NCI-H1105 treated with DMSO at 0.1 percent for 48 hours (cell line): ENCODE data around the gene DTNB.

ENCODE experiments used
- DNase-seq: peaks from one replicate; lab custom pipeline; 2025; lab: John Stamatoyannopoulos, UW

The DTNB gene

GRCh38 chr2:25454824-25455611 lies 218.4 kb downstream of the DTNB start:
- no peak for DNase-seq

DNA sequence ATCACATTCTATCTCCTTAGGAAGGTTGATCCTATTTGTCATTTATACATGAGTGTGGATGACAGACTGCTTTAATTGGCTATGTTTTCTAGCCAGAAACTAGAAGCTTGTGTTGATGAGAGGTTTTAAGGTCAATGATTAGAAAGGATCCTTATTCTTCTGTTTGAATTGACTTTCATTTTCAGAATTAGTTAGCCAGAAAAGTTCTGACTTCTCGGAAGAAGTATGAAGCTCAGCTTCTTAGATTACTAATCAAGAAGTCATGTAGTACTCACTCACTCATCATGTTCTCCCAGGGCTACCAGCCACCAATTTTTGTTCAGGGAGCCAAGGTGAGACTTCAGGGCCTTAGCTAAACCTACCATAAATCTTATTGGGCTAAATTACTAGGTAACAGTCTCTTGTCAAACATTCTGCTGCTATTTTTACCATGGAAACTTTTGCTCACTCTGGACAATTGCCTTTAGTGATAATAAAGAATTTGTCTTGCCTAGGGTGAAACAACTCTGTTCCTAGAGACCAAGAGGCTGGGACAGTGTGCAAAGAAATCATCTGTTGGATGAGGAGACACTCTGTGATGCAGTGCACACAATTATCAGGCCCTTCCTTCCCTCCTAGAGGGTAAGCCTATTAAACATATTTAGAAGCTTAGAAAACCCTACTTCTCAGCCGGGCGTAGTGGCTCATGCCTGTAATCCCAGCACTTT lies 220.0 kb downstream of the DTNB start:
- no peak for DNase-seq

DNA sequence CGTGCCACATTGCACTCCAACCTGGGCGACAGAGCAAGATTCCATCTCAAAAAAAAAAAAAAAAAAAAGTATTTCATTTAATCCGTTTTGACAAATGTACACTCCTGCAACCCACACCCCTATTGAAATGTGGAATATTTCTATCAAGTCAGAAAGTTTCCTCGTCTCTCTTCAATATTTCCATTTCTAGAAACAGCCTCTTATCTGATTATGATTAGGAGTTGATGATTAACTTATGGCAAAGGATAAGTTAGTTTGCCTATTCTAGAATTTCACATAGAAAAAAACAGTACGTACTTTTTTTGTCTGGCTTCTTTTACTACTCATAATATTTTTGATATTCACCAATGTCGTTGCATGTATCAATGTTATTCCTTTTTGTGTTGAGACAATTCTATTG lies 224.6 kb downstream of the DTNB start:
- no peak for DNase-seq

DNA sequence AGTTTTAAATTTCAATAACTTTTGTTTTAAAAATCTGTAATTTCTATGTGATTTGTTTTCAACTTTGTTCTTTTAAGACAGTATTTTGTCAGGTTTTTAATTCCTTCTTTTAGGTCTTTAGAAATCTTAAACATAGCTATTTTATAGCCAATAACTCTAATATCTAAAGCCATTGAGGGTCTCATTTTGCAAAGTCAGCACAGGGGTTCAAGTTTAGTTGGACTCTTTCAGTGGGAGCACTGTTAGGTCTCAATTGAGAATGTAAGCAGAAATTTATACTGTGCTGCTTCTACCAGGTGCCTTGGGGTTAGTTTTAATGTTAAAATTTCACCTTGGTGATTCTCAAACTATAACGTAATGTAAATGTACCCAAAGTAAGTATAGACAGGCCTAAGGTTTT lies 226.4 kb downstream of the DTNB start:
- no peak for DNase-seq

DNA sequence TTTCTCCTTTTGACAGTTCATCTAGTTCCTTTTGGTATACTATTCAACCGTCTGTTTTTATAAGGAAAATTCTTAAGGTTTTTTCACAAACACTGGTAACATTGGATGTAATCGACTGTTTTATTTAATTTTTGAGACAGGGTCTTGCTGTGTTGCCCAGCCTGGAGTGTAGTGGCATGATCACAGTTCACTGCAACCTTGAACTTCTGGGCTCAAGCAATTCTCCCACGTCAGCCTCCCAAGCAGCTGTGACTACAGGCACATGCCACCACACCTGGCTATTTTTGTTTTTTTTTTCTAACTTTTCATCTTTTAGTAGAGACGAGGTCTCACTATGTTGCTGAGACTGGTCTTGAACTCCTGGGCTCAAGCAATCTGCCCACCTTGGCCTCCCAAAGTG lies 227.3 kb downstream of the DTNB start:
- DNase-seq: no peak

GRCh38 chr2:25445464-25445863 lies 227.9 kb downstream of the DTNB start:
- no peak for DNase-seq

GRCh38 chr2:25444608-25445270 lies 228.6 kb downstream of the DTNB start:
- no peak for DNase-seq

- DNase-seq: no peak
Observed at GRCh38 chr2:25443766-25444165, 229.6 kb downstream of the DTNB start.

- DNase-seq: no peak
Observed at GRCh38 chr2:25441353-25441752, 232.0 kb downstream of the DTNB start.

GRCh38 chr2:25438793-25439192 lies 234.6 kb downstream of the DTNB start:
- no peak for DNase-seq

- no peak for DNase-seq
Observed at GRCh38 chr2:25437881-25438662, 235.3 kb downstream of the DTNB start.

GRCh38 chr2:25435421-25435820 lies 238.0 kb downstream of the DTNB start:
- no peak for DNase-seq

GRCh38 chr2:25431604-25432003 lies 241.8 kb downstream of the DTNB start:
- no peak for DNase-seq

DNA sequence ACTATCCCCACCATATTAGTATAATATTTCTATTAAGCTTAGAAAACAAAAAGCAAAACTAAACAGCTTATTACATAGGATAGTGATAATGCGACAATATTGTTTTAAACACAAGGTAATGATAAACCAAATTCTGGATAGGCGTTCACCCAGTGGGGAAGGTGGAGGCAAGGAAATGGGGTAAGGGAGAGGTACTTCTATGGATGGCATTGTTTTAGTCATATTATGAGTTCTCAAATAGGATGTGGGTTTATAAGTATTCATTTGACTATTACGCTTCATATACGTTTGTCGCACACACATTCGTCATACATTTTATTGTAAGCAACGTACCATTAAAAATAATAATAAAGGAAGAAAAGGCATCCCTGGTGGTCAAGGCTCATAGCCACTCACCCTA lies 242.8 kb downstream of the DTNB start:
- DNase-seq: no peak

DNA sequence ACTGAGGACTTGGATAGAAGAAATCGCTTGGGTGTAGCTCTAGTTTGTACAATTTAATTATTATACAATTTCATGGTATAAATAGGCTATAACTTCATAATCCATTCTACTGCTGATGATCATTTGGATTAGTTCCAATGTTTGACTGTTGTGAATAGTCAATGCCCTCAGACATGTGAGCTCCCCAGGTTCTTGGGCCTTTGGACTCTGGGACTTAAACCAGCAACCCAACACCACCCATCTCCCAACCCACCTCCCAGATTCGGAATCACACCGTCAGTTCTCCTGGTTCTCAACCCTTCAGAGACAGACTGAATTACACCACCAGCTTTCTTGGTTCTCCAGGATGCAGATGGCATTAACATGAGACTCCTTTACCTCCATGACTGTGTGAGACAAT lies 247.1 kb downstream of the DTNB start:
- DNase-seq: no peak

DNA sequence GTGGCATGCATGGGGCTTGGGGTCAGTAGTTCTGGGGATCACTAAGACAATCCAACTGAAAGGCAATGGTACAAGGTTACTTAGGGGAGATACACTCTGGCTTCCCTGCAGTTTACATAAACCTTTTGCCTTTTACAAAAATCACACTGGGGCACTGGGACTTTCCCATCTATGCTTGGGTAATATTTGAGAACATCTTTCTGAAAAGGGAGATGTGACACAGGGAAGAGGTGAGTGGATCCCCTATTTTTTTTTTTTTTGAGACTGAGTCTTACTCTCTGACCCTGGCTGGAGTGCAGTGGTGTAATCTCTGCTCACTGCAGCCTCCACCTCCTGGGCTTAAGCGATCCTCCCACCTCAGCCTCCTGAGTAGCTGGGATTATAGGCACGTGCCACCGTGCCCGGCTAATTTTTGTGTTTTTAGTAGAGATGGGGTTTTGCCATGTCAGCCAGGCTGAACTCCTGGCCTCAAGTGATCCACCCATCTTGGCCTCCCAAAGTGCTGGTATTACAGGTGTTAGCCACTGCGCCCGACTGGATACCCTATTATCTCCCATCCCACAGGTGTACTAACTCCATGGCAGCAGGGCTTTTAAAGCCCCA lies 248.8 kb downstream of the DTNB start:
- DNase-seq: no peak

DNA sequence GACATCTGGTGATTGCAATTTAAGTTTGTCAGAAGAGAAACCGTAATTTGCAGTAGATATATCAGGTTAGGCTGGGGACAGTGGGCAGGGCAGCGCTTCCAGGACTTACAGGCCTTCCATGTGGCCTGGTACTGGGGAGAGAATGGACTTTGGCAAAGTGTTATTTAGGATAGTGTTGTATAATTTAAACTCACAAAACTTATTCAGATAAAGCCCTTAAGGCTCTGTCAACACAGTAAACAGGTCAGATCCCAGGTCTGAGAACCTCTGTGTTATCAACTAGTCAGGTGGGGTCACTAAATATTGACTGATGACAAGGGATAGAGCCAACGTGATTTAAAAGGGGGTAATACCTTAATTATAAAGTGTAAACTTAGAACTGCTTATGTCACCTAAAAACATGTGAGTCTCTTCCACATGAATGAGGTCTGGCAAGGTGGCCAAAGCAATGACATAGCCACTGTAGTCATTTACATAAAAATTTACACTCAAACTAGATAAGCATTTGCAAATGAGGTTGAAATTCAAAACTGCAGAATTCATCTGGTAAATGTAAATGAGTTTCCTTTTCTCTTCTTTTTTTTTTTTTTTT lies 251.5 kb downstream of the DTNB start:
- no peak for DNase-seq

DNA sequence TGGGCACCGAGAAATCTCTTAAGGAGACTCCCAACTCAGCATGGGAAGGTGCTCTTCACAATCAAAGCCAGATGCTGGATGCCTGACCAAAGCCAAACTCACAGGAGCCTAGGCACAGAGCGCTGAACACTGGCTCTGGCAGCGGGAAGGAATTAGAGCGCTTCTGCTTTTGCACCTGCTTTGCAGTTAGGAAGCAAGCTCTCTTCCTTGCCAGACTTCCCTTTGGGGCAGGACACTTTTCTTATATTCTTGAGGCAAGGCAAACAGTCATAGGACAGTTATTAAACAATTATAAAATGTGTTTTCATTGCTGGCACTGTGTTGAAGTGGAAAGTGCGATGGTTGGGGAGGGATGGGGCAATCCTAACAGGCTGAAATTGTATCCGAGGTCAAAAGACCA lies 252.1 kb downstream of the DTNB start:
- DNase-seq: no peak

DNA sequence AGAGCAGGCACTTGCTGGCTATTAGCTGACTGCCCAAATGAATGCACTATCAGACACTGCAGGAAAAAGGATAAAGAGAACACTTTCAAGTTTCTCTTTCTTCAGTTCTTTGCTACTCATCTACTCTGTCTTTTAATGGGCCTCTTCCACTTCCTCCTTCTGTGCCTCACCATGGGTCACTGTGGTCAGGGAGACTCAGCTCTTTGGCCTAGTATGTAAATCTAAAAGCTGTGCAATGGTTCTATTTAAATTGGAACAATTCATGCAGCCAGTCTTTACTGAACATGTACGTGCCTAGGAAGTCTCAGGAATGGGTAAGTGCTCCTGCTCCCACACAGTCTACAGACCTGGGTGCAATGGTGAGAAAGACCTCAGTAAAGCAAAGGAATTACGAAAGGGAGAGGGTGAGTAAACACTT lies 252.5 kb downstream of the DTNB start:
- DNase-seq: no peak

DNA sequence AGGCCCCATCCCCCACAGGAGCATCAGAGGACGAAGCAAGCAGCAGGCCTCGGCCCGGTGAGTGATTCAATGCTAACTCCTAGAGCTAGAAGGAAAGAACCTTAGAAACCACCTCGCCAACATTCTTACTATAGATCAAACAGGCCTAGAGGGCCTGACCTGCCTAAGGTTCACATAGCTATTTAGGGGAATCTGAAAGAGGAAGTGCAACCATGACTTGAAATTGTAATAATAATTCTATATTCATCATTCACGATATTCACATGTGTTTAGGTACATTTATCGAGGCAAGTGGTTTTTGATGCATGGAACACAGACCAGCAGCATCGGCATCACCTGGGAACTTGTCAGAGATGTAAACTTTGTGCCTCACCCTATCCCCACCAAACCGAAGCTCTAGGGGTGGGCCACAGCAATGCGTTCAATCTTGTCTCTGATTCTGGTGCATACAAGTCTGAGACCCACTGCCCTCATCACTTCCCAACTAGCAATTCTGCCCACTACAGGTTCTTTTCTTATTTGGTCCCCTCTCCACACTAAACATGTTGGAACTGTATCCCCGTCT lies 253.6 kb downstream of the DTNB start:
- no peak for DNase-seq
